OCI-LY7 (cell line): Measurements from ENCODE around the gene BAHCC1. TPM values are rescaled to one million over a fixed set of nuclear protein-coding genes. Genes with fewer than 3 reads are reported as not detected.

Experiments used
- BruUV-seq: library from RNA; stranded (reverse); fragments of 400-500 nt; replicated peaks from 2 replicates; lab custom pipeline; 2021; lab: Mats Ljungman, UMichigan
- CTCF ChIA-PET: fragments of 300-600 bp; sonication (Branson Sonifier 250); formaldehyde crosslinking; loops from one replicate; lab custom pipeline; 2022; ENCODE audit warnings: antibody characterized with exemption; ENCODE audit not compliant: unreplicated experiment; lab: Charles Lee
- POLR2A ChIA-PET: fragments of 300-600 bp; sonication (Branson Sonifier 250); formaldehyde crosslinking; loops from one replicate; lab custom pipeline; 2022; ENCODE audit warnings: antibody characterized with exemption; lab: Charles Lee
- DNase-seq: peaks from one replicate; pipeline ENCODE4 v3.0.0-alpha.2; 2015; ENCODE audit warnings: low spot score
- H2AFZ ChIP-seq: fragments of 200-600 bp; sonication (generic), shearing (Covaris generic); 2 replicates; pipeline ENCODE4 v1.6.1; 2014; ENCODE audit warnings: mild to moderate bottlenecking, antibody characterized with exemption, low read length, moderate library complexity
- H3K27ac ChIP-seq: fragments of 200-600 bp; sonication (generic); 2 replicates; pipeline ENCODE4 v1.5.1; 2014; ENCODE audit warnings: mixed run types, low read depth, mild to moderate bottlenecking, moderate library complexity, low read length, inconsistent platforms; ENCODE audit not compliant: poor library complexity, severe bottlenecking
- H3K36me3 ChIP-seq: fragments of 200-600 bp; sonication (generic); 2 replicates; pipeline ENCODE4 v1.6.1; 2014; ENCODE audit warnings: mild to moderate bottlenecking, antibody characterized with exemption, low read length, moderate library complexity, mixed read lengths; ENCODE audit not compliant: insufficient read depth
- H3K4me1 ChIP-seq: fragments of 200-600 bp; sonication (generic); 2 replicates; pipeline ENCODE4 v1.5.1; 2014; ENCODE audit warnings: mild to moderate bottlenecking, low read length; ENCODE audit not compliant: insufficient read depth, poor library complexity, severe bottlenecking
- H3K4me2 ChIP-seq: fragments of 200-600 bp; sonication (generic); 2 replicates; pipeline ENCODE4 v1.6.1; 2014; ENCODE audit warnings: mild to moderate bottlenecking, low read length
- H3K4me3 ChIP-seq: fragments of 200-600 bp; sonication (generic); 2 replicates; pipeline ENCODE4 v1.5.1; 2014; ENCODE audit warnings: mild to moderate bottlenecking, low read depth, low read length; ENCODE audit not compliant: poor library complexity, severe bottlenecking
- H3K79me2 ChIP-seq: fragments of 200-600 bp; sonication (generic); 2 replicates; pipeline ENCODE4 v1.6.1; 2016; ENCODE audit warnings: low read depth, mild to moderate bottlenecking, low read length, moderate library complexity, mixed read lengths; ENCODE audit not compliant: insufficient read depth
- H3K9me2 ChIP-seq: fragments of 200-600 bp; sonication (generic); 2 replicates; pipeline ENCODE4 v1.6.1; 2016; ENCODE audit warnings: mild to moderate bottlenecking, low read length, mixed read lengths; ENCODE audit not compliant: insufficient read depth
- H3K9me3 ChIP-seq: fragments of 200-600 bp; sonication (generic); 2 replicates; pipeline ENCODE4 v1.6.1; 2014; ENCODE audit warnings: mild to moderate bottlenecking, mixed run types, low read length, mixed read lengths
- H4K20me1 ChIP-seq: fragments of 200-600 bp; sonication (generic); 2 replicates; pipeline ENCODE4 v1.6.1; 2014; ENCODE audit warnings: mild to moderate bottlenecking, antibody characterized with exemption, low read length, moderate library complexity, mixed read lengths; ENCODE audit not compliant: insufficient read depth
- EZH2phosphoT487 ChIP-seq: fragments of 200-600 bp; sonication (generic); IDR thresholded peaks from 2 replicates; pipeline ENCODE4 v1.6.1; 2018; ENCODE audit warnings: low read depth, borderline replicate concordance, mild to moderate bottlenecking, mixed run types, antibody characterized with exemption, low read length, moderate library complexity, mixed read lengths
- intact Hi-C: fragments of 100-400 bp; cut with micrococcal nuclease; formaldehyde crosslinking; loops from one replicate; pipeline ENCODE4 v1.10.0; 2022; ENCODE audit not compliant: unreplicated experiment
- total RNA-seq, 2 experiments: library from RNA; depleted of rRNA in 1 of 2; stranded (reverse); fragments of >200 nt in 1 of 2; shearing (Covaris generic) in 1 of 2; gene quantifications; 2 replicates each; pipeline ENCODE4 v1.2.3, GENCODE V29; 2014 to 2022
- TF ChIP-seq, protein P1 (sequence below): fragments of 200-600 bp; sonication (generic); conservative IDR thresholded peaks from 2 replicates; pipeline ENCODE4 v1.5.1; 2014; ENCODE audit warnings: mild to moderate bottlenecking, antibody characterized with exemption, low read length, moderate library complexity, mixed read lengths

Gene BAHCC1
- total RNA-seq, 2 experiments from 2014 or later = 5.2 to 5.5 TPM

DNA sequence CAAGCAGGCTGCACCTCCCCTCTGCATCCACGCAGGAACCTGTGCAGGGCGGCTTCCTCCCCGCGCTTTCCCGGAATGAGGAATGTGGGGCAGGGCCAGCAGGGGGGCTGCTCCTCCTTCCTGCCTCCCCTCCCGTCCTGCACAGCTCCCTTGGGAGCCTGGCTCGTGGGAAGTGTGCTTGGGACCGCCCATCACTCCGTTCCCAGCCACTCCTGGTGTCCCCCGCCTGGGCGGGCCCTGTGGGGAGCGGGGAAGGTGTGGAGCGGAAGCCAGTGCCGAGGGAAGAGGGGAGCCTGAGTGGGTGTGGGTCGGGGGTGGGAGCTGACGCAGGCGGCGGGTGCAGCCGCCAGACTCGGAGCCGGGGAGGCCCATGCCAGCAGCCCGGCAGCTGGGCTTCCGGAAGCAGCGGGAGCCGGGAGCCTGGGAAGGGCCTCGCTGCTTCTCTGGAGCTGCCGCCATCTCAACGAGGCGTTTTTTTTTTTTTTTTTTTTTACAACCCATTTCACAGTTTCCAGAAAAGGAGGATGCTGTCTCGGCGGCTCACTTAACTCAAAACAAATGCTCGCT is 24.1 kb downstream of the BAHCC1 start:
- BruUV-seq = no TSS peak
- H3K4me2 ChIP-seq = no peak overlapping the region
- POLR2A ChIA-PET = interaction anchor here (0.7 kb wide), 1 partner anchor 215 kb away, joined by 3 read pairs; no protein-coding TSS in a partner anchor
- H2AFZ ChIP-seq = no peak overlapping the region
- TF ChIP-seq, protein P1, sequence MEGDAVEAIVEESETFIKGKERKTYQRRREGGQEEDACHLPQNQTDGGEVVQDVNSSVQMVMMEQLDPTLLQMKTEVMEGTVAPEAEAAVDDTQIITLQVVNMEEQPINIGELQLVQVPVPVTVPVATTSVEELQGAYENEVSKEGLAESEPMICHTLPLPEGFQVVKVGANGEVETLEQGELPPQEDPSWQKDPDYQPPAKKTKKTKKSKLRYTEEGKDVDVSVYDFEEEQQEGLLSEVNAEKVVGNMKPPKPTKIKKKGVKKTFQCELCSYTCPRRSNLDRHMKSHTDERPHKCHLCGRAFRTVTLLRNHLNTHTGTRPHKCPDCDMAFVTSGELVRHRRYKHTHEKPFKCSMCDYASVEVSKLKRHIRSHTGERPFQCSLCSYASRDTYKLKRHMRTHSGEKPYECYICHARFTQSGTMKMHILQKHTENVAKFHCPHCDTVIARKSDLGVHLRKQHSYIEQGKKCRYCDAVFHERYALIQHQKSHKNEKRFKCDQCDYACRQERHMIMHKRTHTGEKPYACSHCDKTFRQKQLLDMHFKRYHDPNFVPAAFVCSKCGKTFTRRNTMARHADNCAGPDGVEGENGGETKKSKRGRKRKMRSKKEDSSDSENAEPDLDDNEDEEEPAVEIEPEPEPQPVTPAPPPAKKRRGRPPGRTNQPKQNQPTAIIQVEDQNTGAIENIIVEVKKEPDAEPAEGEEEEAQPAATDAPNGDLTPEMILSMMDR = no peak
- TF ChIP-seq EZH2phosphoT487 = no peak
- H4K20me1 ChIP-seq = no peaks in the 10 kb centered on the region
- no peaks in the 10 kb centered on the region for H3K4me1 ChIP-seq
- CTCF ChIA-PET = no interaction called here
- no peak for DNase-seq
- H3K9me3 ChIP-seq = no peaks in the 10 kb centered on the region
- H3K36me3 ChIP-seq = no peaks in the 10 kb centered on the region
- H3K79me2 ChIP-seq = no peaks in the 10 kb centered on the region
- H3K27ac ChIP-seq = no peak overlapping the region
- intact Hi-C loops = no loop called here
- no peak overlapping the region for H3K4me3 ChIP-seq
- H3K9me2 ChIP-seq = no peaks in the 10 kb centered on the region

DNA sequence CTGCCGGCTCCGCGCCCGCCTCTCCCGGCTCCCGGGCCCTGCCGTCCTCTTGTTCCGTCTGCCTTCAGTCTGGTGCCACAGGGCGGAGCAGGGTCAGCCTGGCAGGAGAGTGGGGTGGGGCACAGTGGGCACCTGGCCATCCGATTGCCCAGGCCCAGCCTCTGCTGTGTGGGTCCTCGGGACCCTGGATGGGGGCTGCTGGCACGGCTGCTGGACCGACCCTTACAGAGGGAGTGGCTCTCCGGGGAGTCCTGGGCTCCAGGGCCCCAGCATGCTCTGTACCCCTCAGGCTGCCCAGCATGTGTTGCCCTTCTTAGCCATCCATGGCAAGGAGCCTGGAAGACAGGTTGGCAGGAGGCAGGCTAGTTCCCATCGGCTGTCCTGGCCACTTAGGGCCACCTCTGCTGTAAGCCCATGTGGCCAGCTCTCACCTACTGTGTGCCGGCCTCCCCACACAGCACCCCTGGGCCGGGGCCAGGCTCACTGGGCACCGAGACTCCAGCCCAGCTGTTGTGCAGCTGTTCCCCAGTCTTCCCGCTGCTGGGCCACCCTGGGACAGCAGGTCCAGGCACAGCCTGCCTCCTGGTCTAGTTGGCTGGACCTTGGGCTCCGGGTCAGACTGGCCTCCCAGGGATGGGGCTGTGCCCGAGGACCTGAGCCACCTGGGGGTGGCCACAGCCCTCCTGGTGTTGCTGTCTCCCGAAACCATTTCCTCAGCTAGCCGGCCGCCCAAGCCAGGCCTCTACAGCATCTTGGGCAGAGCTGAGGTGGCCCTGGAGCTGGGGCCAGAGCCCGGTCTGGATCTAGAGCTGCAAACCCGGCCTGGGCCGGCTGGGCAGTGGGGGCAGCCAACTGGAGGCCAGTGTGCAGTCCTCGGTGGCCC is 24.9 kb downstream of the BAHCC1 start:
- POLR2A ChIA-PET = interaction anchor here (0.7 kb wide), 1 partner anchor 216 kb away, joined by 3 read pairs; no protein-coding TSS in a partner anchor
- intact Hi-C loops = no loop called here

More for the DNA sequence above, 24.9 kb downstream of the BAHCC1 start:
- Histone ChIP-seq H3K9me2 (no peaks in the 10 kb centered on the region), H3K27ac (no peak overlapping the region), H3K4me1 (no peaks in the 10 kb centered on the region), H2AFZ (no peak overlapping the region), H3K79me2 (no peaks in the 10 kb centered on the region), H4K20me1 (no peaks in the 10 kb centered on the region), H3K4me2 (no peak overlapping the region), H3K9me3 (no peaks in the 10 kb centered on the region), H3K36me3 (no peaks in the 10 kb centered on the region), H3K4me3 (no peak overlapping the region)
- BruUV-seq = no TSS peak
- CTCF ChIA-PET = no interaction called here
- TF ChIP-seq, protein P1 = no peak
- no peak for TF ChIP-seq EZH2phosphoT487
- DNase-seq = no peak
